Keratinocyte (primary cell): Measurements from ENCODE around the gene RFC3. TPM values are rescaled to one million over a fixed set of nuclear protein-coding genes. Genes with fewer than 3 reads are reported as not detected.

Source experiments
- DNase-seq: peaks from one replicate; pipeline ENCODE4 v3.0.0-alpha.2; 2011; ENCODE audit warnings: low read depth, missing footprints, low spot score
- FAIRE-seq: peaks from 2 replicates; lab custom pipeline; 2011; peaks lifted over from hg19 to GRCh38; lab: Jason Lieb, UNC
- H2AFZ ChIP-seq: 2 replicates; pipeline ENCODE4 v1.6.0; 2012; ENCODE audit warnings: low read length, control low read depth, inconsistent platforms; ENCODE audit not compliant: control insufficient read depth
- H3K27ac ChIP-seq: 2 replicates; pipeline ENCODE4 v1.5.1; 2011; ENCODE audit warnings: low read length; ENCODE audit not compliant: control insufficient read depth, insufficient read depth
- H3K27me3 ChIP-seq: 3 replicates; pipeline ENCODE4 v1.6.0; 2011; ENCODE audit warnings: low read length; ENCODE audit not compliant: control insufficient read depth, insufficient read depth; ENCODE audit errors: extremely low read depth
- H3K36me3 ChIP-seq, 2 experiments: 2 replicates in 1 of 2; 3 replicates in 1 of 2; pipeline ENCODE4 v1.5.1; 2011; ENCODE audit warnings: low read length in 2 of 2, mild to moderate bottlenecking in 1 of 2; ENCODE audit not compliant: control insufficient read depth in 2 of 2, insufficient read depth in 2 of 2; ENCODE audit errors: extremely low read depth in 1 of 2
- H3K4me1 ChIP-seq: 3 replicates; pipeline ENCODE4 v1.5.1; 2011; ENCODE audit warnings: low read length; ENCODE audit not compliant: control insufficient read depth, insufficient read depth; ENCODE audit errors: extremely low read depth
- H3K4me2 ChIP-seq: 3 replicates; pipeline ENCODE4 v1.6.0; 2011; ENCODE audit warnings: low read depth, low read length; ENCODE audit not compliant: control insufficient read depth, insufficient read depth; ENCODE audit errors: extremely low read depth
- H3K4me3 ChIP-seq, 3 experiments: fragments of 200-600 bp in 1 of 3; sonication (generic) in 1 of 3; 2 replicates in 2 of 3; 3 replicates in 1 of 3; pipeline ENCODE4 v1.5.1; 2011 to 2016; ENCODE audit warnings: low read length in 3 of 3, mild to moderate bottlenecking in 3 of 3, control low read depth in 2 of 3, inconsistent platforms in 1 of 3, low read depth in 1 of 3, mixed read lengths in 1 of 3, mixed run types in 1 of 3, moderate library complexity in 1 of 3; ENCODE audit not compliant: control insufficient read depth in 2 of 3, insufficient read depth in 2 of 3; ENCODE audit errors: extremely low read depth in 1 of 3
- H3K79me2 ChIP-seq: 2 replicates; pipeline ENCODE4 v1.6.0; 2012; ENCODE audit warnings: low read length; ENCODE audit not compliant: control insufficient read depth, insufficient read depth
- H3K9ac ChIP-seq: 3 replicates; pipeline ENCODE4 v1.6.0; 2011; ENCODE audit warnings: low read length; ENCODE audit not compliant: control insufficient read depth, insufficient read depth; ENCODE audit errors: extremely low read depth
- H3K9me1 ChIP-seq: 3 replicates; pipeline ENCODE4 v1.6.0; 2011; ENCODE audit warnings: low read length; ENCODE audit not compliant: control insufficient read depth, insufficient read depth; ENCODE audit errors: extremely low read depth
- H3K9me3 ChIP-seq: 2 replicates; pipeline ENCODE4 v1.5.1; 2012; ENCODE audit warnings: low read depth, low read length; ENCODE audit not compliant: control insufficient read depth
- H4K20me1 ChIP-seq: 3 replicates; pipeline ENCODE4 v1.6.0; 2011; ENCODE audit warnings: low read length; ENCODE audit not compliant: control insufficient read depth, insufficient read depth; ENCODE audit errors: extremely low read depth
- EZH2 ChIP-seq: IDR thresholded peaks from one replicate; pipeline ENCODE4 v1.6.1; 2012; ENCODE audit warnings: inconsistent platforms, mild to moderate bottlenecking, low read length, moderate library complexity
- dilution Hi-C: fragments of 300-500 bp; cut with MboI; formaldehyde crosslinking; loops from one replicate; pipeline ENCODE4 v1.7.0; 2020; ENCODE audit warnings: low sequenced_read_pairs; ENCODE audit not compliant: extremely low pct_ligation_motif_present
- polyA plus RNA-seq, 5 experiments: library from polyadenylated mRNA; depleted of rRNA in 3 of 5; stranded (reverse) in 3 of 5; stranded (forward) in 1 of 5; unstranded in 1 of 5; fragments of >200 nt; gene quantifications; 1 replicate in 1 of 5; 2 replicates in 3 of 5; 3 replicates in 1 of 5; pipeline versions ENCODE4 v1.2.1 to v1.2.3, GENCODE V29; 2011 to 2012; ENCODE audit warnings: missing spikeins in 2 of 5, low read depth in 1 of 5, low replicate concordance in 1 of 5
- TF ChIP-seq, protein P1 (sequence below), 3 experiments: IDR thresholded peaks in 1 of 3; conservative IDR thresholded peaks in 1 of 3; optimal IDR thresholded peaks in 1 of 3; 2 replicates in 2 of 3; 3 replicates in 1 of 3; pipeline versions ENCODE3 to v1.5.1; 2011; ENCODE audit warnings: low read length in 3 of 3, mild to moderate bottlenecking in 3 of 3, moderate library complexity in 2 of 3, control low read depth in 1 of 3, inconsistent platforms in 1 of 3; ENCODE audit not compliant: insufficient read depth in 2 of 3; ENCODE audit errors: extremely low read depth in 1 of 3

RFC3 gene
- polyA plus RNA-seq, 1 donor (not counting 4 experiments of a cell fraction or from before 2014, with no cell fraction given), result 20.8 TPM

DNA sequence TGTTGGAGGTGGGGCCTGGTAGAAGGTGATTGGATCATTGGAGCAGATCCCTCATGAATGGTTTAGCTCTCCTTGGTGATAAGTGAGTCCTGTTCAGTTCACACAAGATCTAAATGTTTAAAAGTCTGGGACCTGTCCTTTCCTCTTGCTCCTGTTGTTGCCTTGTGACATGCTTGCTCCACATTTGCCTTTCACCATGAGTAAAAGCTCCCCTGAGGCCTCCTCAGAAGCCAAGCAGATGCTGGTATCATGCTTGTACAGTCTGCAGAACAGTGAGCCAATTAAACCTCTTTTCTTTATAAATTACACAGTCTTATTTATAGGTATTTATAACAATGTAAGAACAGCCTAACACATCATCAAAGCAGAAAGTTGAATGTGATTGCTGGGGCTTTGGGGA lies 24.2 kb upstream of the RFC3 start:
- H3K27me3 ChIP-seq, result no peaks in the 10 kb centered on the region
- H3K9me3 ChIP-seq, result no peaks in the 10 kb centered on the region
- no peak overlapping the region for H3K4me2 ChIP-seq
- H3K79me2 ChIP-seq, result no peaks in the 10 kb centered on the region
- dilution Hi-C loops, result no loop called here
- no peak overlapping the region for H3K4me3 ChIP-seq
- H3K4me1 ChIP-seq, result peaks cover 5% of the 10 kb centered on the region
- no peaks in the 10 kb centered on the region for H3K36me3 ChIP-seq
- no peaks in the 10 kb centered on the region for H4K20me1 ChIP-seq
- H3K9ac ChIP-seq, result no peak overlapping the region
- H2AFZ ChIP-seq, result no peak overlapping the region
- DNase-seq, result no peak
- H3K9me1 ChIP-seq, result no peaks in the 10 kb centered on the region
- no peak overlapping the region for H3K27ac ChIP-seq
- no peak for TF ChIP-seq EZH2
- TF ChIP-seq, protein P1, sequence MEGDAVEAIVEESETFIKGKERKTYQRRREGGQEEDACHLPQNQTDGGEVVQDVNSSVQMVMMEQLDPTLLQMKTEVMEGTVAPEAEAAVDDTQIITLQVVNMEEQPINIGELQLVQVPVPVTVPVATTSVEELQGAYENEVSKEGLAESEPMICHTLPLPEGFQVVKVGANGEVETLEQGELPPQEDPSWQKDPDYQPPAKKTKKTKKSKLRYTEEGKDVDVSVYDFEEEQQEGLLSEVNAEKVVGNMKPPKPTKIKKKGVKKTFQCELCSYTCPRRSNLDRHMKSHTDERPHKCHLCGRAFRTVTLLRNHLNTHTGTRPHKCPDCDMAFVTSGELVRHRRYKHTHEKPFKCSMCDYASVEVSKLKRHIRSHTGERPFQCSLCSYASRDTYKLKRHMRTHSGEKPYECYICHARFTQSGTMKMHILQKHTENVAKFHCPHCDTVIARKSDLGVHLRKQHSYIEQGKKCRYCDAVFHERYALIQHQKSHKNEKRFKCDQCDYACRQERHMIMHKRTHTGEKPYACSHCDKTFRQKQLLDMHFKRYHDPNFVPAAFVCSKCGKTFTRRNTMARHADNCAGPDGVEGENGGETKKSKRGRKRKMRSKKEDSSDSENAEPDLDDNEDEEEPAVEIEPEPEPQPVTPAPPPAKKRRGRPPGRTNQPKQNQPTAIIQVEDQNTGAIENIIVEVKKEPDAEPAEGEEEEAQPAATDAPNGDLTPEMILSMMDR (optimal IDR thresholded peaks at IDR 0.05 in 1 of 3, IDR thresholded peaks at IDR 0.05 in 1 of 3, conservative IDR thresholded peaks at IDR 0.05 in 1 of 3; ENCODE audit: extremely low read depth in 1 of 3, insufficient read depth in 2 of 3, low read length in 3 of 3), result no peak
- no peak for FAIRE-seq

DNA sequence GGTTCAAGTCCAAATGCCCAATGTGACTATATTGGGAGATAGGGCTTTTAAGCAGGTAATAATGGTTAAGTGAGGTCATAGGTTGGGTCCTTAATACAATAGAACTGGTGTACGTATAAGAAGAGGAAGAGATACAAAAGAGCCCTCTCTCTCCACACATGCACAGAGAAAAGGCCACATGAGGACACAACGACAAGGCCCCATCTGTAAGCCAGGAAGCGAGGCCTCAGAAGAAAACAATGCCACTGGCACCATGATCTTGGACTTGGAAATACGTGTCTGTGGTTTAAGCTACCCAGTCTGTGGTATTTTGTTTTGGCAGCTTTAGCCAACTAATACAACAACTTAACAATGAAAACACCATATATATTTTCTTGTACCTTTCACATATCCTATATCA lies 23.4 kb upstream of the RFC3 start:
- TF ChIP-seq EZH2, result no peak
- TF ChIP-seq, protein P1 (optimal IDR thresholded peaks at IDR 0.05 in 1 of 3, IDR thresholded peaks at IDR 0.05 in 1 of 3, conservative IDR thresholded peaks at IDR 0.05 in 1 of 3; ENCODE audit: extremely low read depth in 1 of 3, insufficient read depth in 2 of 3, low read length in 3 of 3), result no peak
- no peak for DNase-seq
- Histone ChIP-seq H3K4me3 (no peak overlapping the region), H3K4me1 (peaks cover 5% of the 10 kb centered on the region), H3K27ac (no peak overlapping the region), H3K9ac (no peak overlapping the region), H4K20me1 (no peaks in the 10 kb centered on the region), H2AFZ (no peak overlapping the region), H3K9me1 (no peaks in the 10 kb centered on the region), H3K9me3 (no peaks in the 10 kb centered on the region), H3K36me3 (no peaks in the 10 kb centered on the region), H3K4me2 (no peak overlapping the region), H3K27me3 (no peaks in the 10 kb centered on the region), H3K79me2 (no peaks in the 10 kb centered on the region)
- dilution Hi-C loops, result no loop called here
- no peak for FAIRE-seq
